HepG2 (cell line): Measurements from ENCODE around the gene WWC1. TPM values are rescaled to one million over a fixed set of nuclear protein-coding genes. Genes with fewer than 3 reads are reported as not detected.

Experiments
- BRCA1 ChIP-seq: sonication (generic); formaldehyde crosslinking; IDR thresholded peaks from 2 replicates; pipeline ENCODE4 v1.4.0; 2020; ENCODE audit warnings: missing genetic modification reagents
- CBX5 ChIP-seq: sonication (generic); formaldehyde crosslinking; IDR thresholded peaks from 2 replicates; pipeline ENCODE4 v1.4.0; 2020; ENCODE audit warnings: missing genetic modification reagents, borderline replicate concordance
- FOXA3 ChIP-seq: IDR thresholded peaks from 2 replicates; pipeline ENCODE4 v1.6.1; 2016; ENCODE audit warnings: missing genetic modification reagents, missing compliant biosample characterization
- FOXK1 ChIP-seq: sonication (generic); formaldehyde crosslinking; IDR thresholded peaks from 2 replicates; pipeline ENCODE4 v1.4.0; 2020; ENCODE audit warnings: low read depth, missing genetic modification reagents, borderline replicate concordance
- LCORL ChIP-seq, 2 experiments: fragments of 450-650 bp in 1 of 2; sonication (generic) in 1 of 2; formaldehyde crosslinking in 1 of 2; IDR thresholded peaks; 2 replicates each; pipeline versions ENCODE4 v1.5.0 to v1.6.1; 2017 to 2020; ENCODE audit warnings: antibody characterized with exemption in 1 of 2, missing genetic modification reagents in 1 of 2
- MEF2D ChIP-seq: sonication (generic); formaldehyde crosslinking; IDR thresholded peaks from 2 replicates; pipeline ENCODE4 v1.5.1; 2020; ENCODE audit warnings: mild to moderate bottlenecking, missing genetic modification reagents
- MNT ChIP-seq: fragments of 450-650 bp; IDR thresholded peaks from 2 replicates; pipeline ENCODE4 v1.6.1; 2016
- PBX3 ChIP-seq: sonication (generic); formaldehyde crosslinking; IDR thresholded peaks from 2 replicates; pipeline ENCODE4 v1.8.1; 2023; ENCODE audit warnings: missing genetic modification reagents, inconsistent platforms, borderline replicate concordance
- RARA ChIP-seq: IDR thresholded peaks from 2 replicates; pipeline ENCODE4 v1.6.1; 2016; ENCODE audit warnings: missing genetic modification reagents, missing compliant biosample characterization
- SIN3B ChIP-seq: fragments of 150-350 bp; IDR thresholded peaks from 2 replicates; pipeline ENCODE4 v1.6.1; 2014; ENCODE audit warnings: low read length
- SSRP1 ChIP-seq: IDR thresholded peaks from 2 replicates; pipeline ENCODE4 v1.6.1; 2016; ENCODE audit warnings: control low read depth
- TAF15 ChIP-seq: fragments of 200-400 bp; formaldehyde crosslinking; IDR thresholded peaks from one replicate; pipeline ENCODE4 v1.6.1; 2018; ENCODE audit warnings: mild to moderate bottlenecking, low read depth, low read length; ENCODE audit not compliant: poor library complexity, severe bottlenecking
- TCF7 ChIP-seq: sonication (generic); IDR thresholded peaks from 2 replicates; pipeline ENCODE4 v1.6.1; 2016; ENCODE audit warnings: antibody characterized with exemption, low read depth
- ZBTB46 ChIP-seq: sonication (generic); formaldehyde crosslinking; IDR thresholded peaks from 2 replicates; pipeline ENCODE4 v1.4.0; 2020; ENCODE audit warnings: mild to moderate bottlenecking, missing genetic modification reagents, borderline replicate concordance
- ZNF160 ChIP-seq: sonication (generic); formaldehyde crosslinking; IDR thresholded peaks from 2 replicates; pipeline ENCODE4 v1.8.0; 2022; ENCODE audit warnings: mild to moderate bottlenecking, inconsistent platforms, missing genetic modification reagents
- ZNF263 ChIP-seq: sonication (generic); formaldehyde crosslinking; IDR thresholded peaks from 2 replicates; pipeline ENCODE4 v1.4.0; 2020; ENCODE audit warnings: missing genetic modification reagents
- ZNF33A ChIP-seq: sonication (generic); formaldehyde crosslinking; IDR thresholded peaks from 2 replicates; pipeline ENCODE4 v1.5.1; 2020; ENCODE audit warnings: missing genetic modification reagents, mild to moderate bottlenecking, moderate library complexity, borderline replicate concordance
- ZNF468 ChIP-seq: sonication (generic); formaldehyde crosslinking; IDR thresholded peaks from 2 replicates; pipeline ENCODE4 v1.8.0; 2022; ENCODE audit warnings: mild to moderate bottlenecking, moderate library complexity, missing genetic modification reagents
- ZNF567 ChIP-seq: sonication (generic); formaldehyde crosslinking; IDR thresholded peaks from 2 replicates; pipeline ENCODE4 v1.8.1; 2023; ENCODE audit warnings: mild to moderate bottlenecking, missing genetic modification reagents, borderline replicate concordance
- ZNF652 ChIP-seq: IDR thresholded peaks from 2 replicates; pipeline ENCODE4 v1.6.1; 2016; ENCODE audit warnings: low read depth, borderline replicate concordance
- ZNF724P ChIP-seq: sonication (generic); formaldehyde crosslinking; IDR thresholded peaks from 2 replicates; pipeline ENCODE4 v1.8.0; 2022; ENCODE audit warnings: missing genetic modification reagents, borderline replicate concordance
- ZNF777 ChIP-seq: sonication (generic); formaldehyde crosslinking; IDR thresholded peaks from 2 replicates; pipeline ENCODE4 v1.4.0; 2020; ENCODE audit warnings: missing genetic modification reagents
- ZSCAN12 ChIP-seq: sonication (generic); formaldehyde crosslinking; IDR thresholded peaks from 2 replicates; pipeline ENCODE4 v1.9.0; 2021; ENCODE audit warnings: mild to moderate bottlenecking, missing genetic modification reagents
- ZXDC ChIP-seq: sonication (generic); formaldehyde crosslinking; IDR thresholded peaks from 2 replicates; pipeline ENCODE4 v1.5.0; 2020; ENCODE audit warnings: mild to moderate bottlenecking, missing genetic modification reagents
- polyA plus RNA-seq, 8 experiments: library from polyadenylated mRNA; depleted of rRNA in 3 of 8; stranded (reverse) in 7 of 8; unstranded in 1 of 8; fragments of >200 nt; fragmentation: Illumina TruSeq in 4 of 8; extraction: Trizol in 4 of 8; gene quantifications; 2 replicates each; pipeline versions ENCODE4 v1.2.1 to v1.2.3, GENCODE V29; 2011 to 2016; ENCODE audit warnings: low read depth in 4 of 8, missing spikeins in 1 of 8, mixed read lengths in 1 of 8; ENCODE audit not compliant: insufficient read depth in 1 of 8
- total RNA-seq, 5 experiments: library from RNA; depleted of rRNA; stranded (reverse); fragments of >200 nt; fragmentation: Illumina TruSeq; extraction: Trizol; gene quantifications; 2 replicates each; pipeline ENCODE4 v1.2.3, GENCODE V29; 2016; ENCODE audit warnings: low read depth in 1 of 5

WWC1 gene
- total and polyA plus RNA-seq, 2 of the 13 experiments (the other 11 are each of a cell fraction or from before 2014, with no cell fraction given): 8.3 to 17.9 TPM

- TF ChIP-seq ZNF777 (CRISPR knock-in tag) (peak; percentile 82), FOXA3 (CRISPR knock-in tag) (peak; percentile 72), PBX3 (CRISPR knock-in tag) (no peak), MNT (no peak), ZNF724P (CRISPR knock-in tag) (peak; percentile 84; the same call in 1 of the 2 replicates), ZBTB46 (CRISPR knock-in tag) (no peak), ZXDC (CRISPR knock-in tag) (no peak), TCF7 (no peak), ZSCAN12 (CRISPR knock-in tag) (no peak), TAF15 (no peak), CBX5 (CRISPR knock-in tag) (peak; percentile 94; the same call in 1 of the 2 replicates), ZNF652 (CRISPR knock-in tag) (no peak), RARA (CRISPR knock-in tag) (peak; percentile 34), ZNF33A (CRISPR knock-in tag) (no peak), SIN3B (peak; percentile 70), FOXK1 (peak; percentile 88; the same call in 1 of the 2 replicates), SSRP1 (CRISPR knock-in tag) (no peak), MEF2D (CRISPR knock-in tag) (peak; percentile 82), ZNF468 (no peak), LCORL (IDR thresholded peaks at IDR 0.05) (no peak), LCORL (CRISPR knock-in tag; IDR thresholded peaks at IDR 0.05) (peak; percentile 77), ZNF160 (CRISPR knock-in tag) (peak; percentile 84; the same call in 1 of the 2 replicates), ZNF263 (CRISPR knock-in tag) (peak; percentile 96), ZNF567 (CRISPR knock-in tag) (no peak), BRCA1 (peak; percentile 94)
Measured at GRCh38 chr5:168486136-168486879, 194.9 kb downstream of the WWC1 start, which contains the start of gene RARS1 (continued).
